Thyroid gland (tissue), 4 donors: Measurements from ENCODE around the gene RAD52.

ENCODE experiments used
- CTCF ChIP-seq, 6 experiments: fragments of 200-600 bp in 3 of 6; fragments of 450-650 bp in 3 of 6; sonication (generic) in 3 of 6; IDR thresholded peaks; one replicate each; pipeline ENCODE4 v1.5.1; 2016 to 2019; ENCODE audit warnings: antibody characterized with exemption in 6 of 6, mild to moderate bottlenecking in 2 of 6, inconsistent platforms in 1 of 6, moderate library complexity in 1 of 6
- POLR2A ChIP-seq, 2 donors: fragments of 450-650 bp; IDR thresholded peaks; one replicate each; pipeline ENCODE4 v1.6.1; 2017; ENCODE audit warnings: antibody characterized with exemption in 2 of 2, mild to moderate bottlenecking in 2 of 2, moderate library complexity in 1 of 2

GRCh38 chr12:988646-989045, 39.2 kb upstream of the RAD52 start:
- no peak for TF ChIP-seq CTCF (IDR thresholded peaks at IDR 0.05)
- TF ChIP-seq POLR2A (IDR thresholded peaks at IDR 0.05), result no peak
